Neural crest cell (in vitro differentiated cells): ENCODE measurements around the gene DIS3L2. TPM values are rescaled to one million over a fixed set of nuclear protein-coding genes. Genes with fewer than 3 reads are reported as not detected.

Source experiments
- DNase-seq: peaks from one replicate; pipeline ENCODE4 v3.0.0; 2021; ENCODE audit warnings: low read depth, mixed read lengths, low spot score
- H3K27ac Mint-ChIP-seq: one replicate; pipeline ENCODE4 v1.8.0; 2021; ENCODE audit warnings: mild to moderate bottlenecking, mixed read lengths; ENCODE audit not compliant: unreplicated experiment
- H3K27me3 Mint-ChIP-seq: 2 replicates; pipeline ENCODE4 v1.8.0; 2021; ENCODE audit warnings: low read depth, mild to moderate bottlenecking, mixed read lengths
- H3K36me3 Mint-ChIP-seq: 2 replicates; pipeline ENCODE4 v1.8.0; 2021; ENCODE audit warnings: low read depth, mild to moderate bottlenecking, mixed read lengths
- H3K4me1 Mint-ChIP-seq: 2 replicates; pipeline ENCODE4 v1.8.0; 2021; ENCODE audit warnings: mixed read lengths
- H3K4me3 Mint-ChIP-seq: one replicate; pipeline ENCODE4 v1.8.0; 2021; ENCODE audit warnings: mild to moderate bottlenecking, mixed read lengths
- H3K9me3 Mint-ChIP-seq: 2 replicates; pipeline ENCODE4 v1.8.0; 2021; ENCODE audit warnings: mixed read lengths
- CTCF ChIP-seq: fragments of 200-600 bp; sonication (generic); conservative IDR thresholded peaks from 2 replicates; pipeline ENCODE4 v1.5.0; 2021; ENCODE audit warnings: antibody characterized with exemption, mild to moderate bottlenecking
- total RNA-seq: library from RNA; stranded (reverse); gene quantifications from 2 replicates; pipeline ENCODE4 v1.2.1, GENCODE V29; 2021

The DIS3L2 gene
- total RNA-seq, 1 donor from 2014 or later: 51.9 TPM

GRCh38 chr2:231930593-231931281 lies 30.8 kb upstream of the DIS3L2 start:
- Mint-ChIP-seq H3K4me1 (peaks cover 25% of the 10 kb centered on the region), H3K4me3 (no peak overlapping the region), H3K27me3 (peaks cover 34% of the 10 kb centered on the region), H3K36me3 (no peaks in the 10 kb centered on the region), H3K9me3 (no peaks in the 10 kb centered on the region), H3K27ac (no peak overlapping the region)
- no peak for DNase-seq
- TF ChIP-seq CTCF: no peak

GRCh38 chr2:231931481-231931915 lies 30.0 kb upstream of the DIS3L2 start:
- Mint-ChIP-seq H3K4me1 (peaks cover 23% of the 10 kb centered on the region), H3K27me3 (peaks cover 32% of the 10 kb centered on the region), H3K36me3 (no peaks in the 10 kb centered on the region), H3K9me3 (no peaks in the 10 kb centered on the region), H3K4me3 (no peak overlapping the region), H3K27ac (no peak overlapping the region)
- no peak for TF ChIP-seq CTCF
- DNase-seq: no peak

- H3K27ac Mint-ChIP-seq: no peak overlapping the region
- DNase-seq: no peak
- no peaks in the 10 kb centered on the region for H3K9me3 Mint-ChIP-seq
These were observed 28.9 kb upstream of the DIS3L2 start for GRCh38 chr2:231932711-231932970.

GRCh38 chr2:231932985-231933915 lies 28.3 kb upstream of the DIS3L2 start:
- Mint-ChIP-seq H3K4me3 (no peak overlapping the region), H3K4me1 (peaks cover 8% of the 10 kb centered on the region), H3K27me3 (peaks cover 15% of the 10 kb centered on the region), H3K36me3 (no peaks in the 10 kb centered on the region), H3K27ac (no peak overlapping the region), H3K9me3 (no peaks in the 10 kb centered on the region)
- DNase-seq: no peak
- TF ChIP-seq CTCF: no peak

More at GRCh38 chr2:231932711-231932970, 28.9 kb upstream of the DIS3L2 start:
- H3K36me3 Mint-ChIP-seq: no peaks in the 10 kb centered on the region
- H3K4me1 Mint-ChIP-seq: peaks cover 12% of the 10 kb centered on the region
- no peak overlapping the region for H3K4me3 Mint-ChIP-seq
- no peak for TF ChIP-seq CTCF
- H3K27me3 Mint-ChIP-seq: peaks cover 21% of the 10 kb centered on the region

- peaks cover 8% of the 10 kb centered on the region for H3K27me3 Mint-ChIP-seq
- no peak for TF ChIP-seq CTCF
- peaks cover 3% of the 10 kb centered on the region for H3K4me1 Mint-ChIP-seq
- no peaks in the 10 kb centered on the region for H3K9me3 Mint-ChIP-seq
- no peak for DNase-seq
- no peaks in the 10 kb centered on the region for H3K36me3 Mint-ChIP-seq
- no peak overlapping the region for H3K27ac Mint-ChIP-seq
- no peak overlapping the region for H3K4me3 Mint-ChIP-seq
These were observed 27.6 kb upstream of the DIS3L2 start for GRCh38 chr2:231933916-231934401.
